Muscle layer of duodenum (tissue), 2 donors: ENCODE data around the gene SLC25A23.

Experiments used
- H3K27ac ChIP-seq: one replicate; pipeline ENCODE4 v1.7.0; 2013; ENCODE audit warnings: mild to moderate bottlenecking, low read length
- H3K27me3 ChIP-seq: one replicate; pipeline ENCODE4 v1.7.0; 2013; ENCODE audit warnings: low read depth, mild to moderate bottlenecking, control low read depth, low read length
- H3K36me3 ChIP-seq, 2 donors: one replicate each; pipeline ENCODE4 v1.7.0; 2013; ENCODE audit warnings: low read length in 2 of 2, control low read depth in 1 of 2, mild to moderate bottlenecking in 1 of 2; ENCODE audit not compliant: insufficient read depth in 2 of 2, control insufficient read depth in 1 of 2
- H3K4me1 ChIP-seq, 2 donors: one replicate each; pipeline ENCODE4 v1.7.0; 2013; ENCODE audit warnings: low read length in 2 of 2, mild to moderate bottlenecking in 2 of 2, control low read depth in 1 of 2, moderate library complexity in 1 of 2; ENCODE audit not compliant: insufficient read depth in 2 of 2, control insufficient read depth in 1 of 2
- H3K4me3 ChIP-seq, 2 donors: one replicate each; pipeline ENCODE4 v1.7.0; 2013; ENCODE audit warnings: low read length in 2 of 2, low read depth in 1 of 2, mild to moderate bottlenecking in 1 of 2
- H3K9me3 ChIP-seq, 2 donors: one replicate each; pipeline ENCODE4 v1.7.0; 2013; ENCODE audit warnings: low read length in 2 of 2, control low read depth in 1 of 2, mild to moderate bottlenecking in 1 of 2; ENCODE audit not compliant: control insufficient read depth in 1 of 2
- donor health status: healthy.

SLC25A23 gene

DNA sequence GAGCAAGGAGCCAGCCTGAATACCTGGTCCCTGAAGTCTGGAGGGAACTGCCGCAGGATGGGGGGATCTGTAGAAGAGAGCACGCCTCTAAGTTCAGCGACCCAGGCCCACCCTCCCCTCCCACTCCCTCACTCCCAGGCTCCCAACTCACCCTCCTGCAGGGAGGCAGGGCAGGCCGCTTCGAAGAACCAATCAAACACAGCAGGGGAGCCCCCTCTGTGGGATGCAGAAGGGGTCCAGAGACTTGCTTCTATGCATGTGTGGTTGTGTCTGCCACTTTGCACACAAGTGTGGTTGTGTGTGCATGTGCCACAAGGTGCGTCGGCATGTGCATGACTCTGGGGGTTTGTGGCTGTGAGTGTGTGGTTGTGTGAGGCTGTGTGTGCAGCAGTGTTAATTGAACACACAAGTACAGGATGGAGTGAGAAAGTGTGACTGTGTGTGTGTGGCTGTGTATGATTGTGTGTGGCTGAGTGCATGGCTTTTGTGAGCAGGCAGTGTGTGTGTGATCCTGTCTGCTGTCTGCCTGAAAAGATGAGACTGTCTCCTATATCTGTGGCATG, 20.3 kb upstream of the SLC25A23 start:
- Histone ChIP-seq H3K27ac (no peak overlapping the region), H3K4me1 (peaks cover 0 to 17% of the 10 kb centered on the region in 2 donors), H3K36me3 (no peaks in the 10 kb centered on the region), H3K9me3 (no peaks in the 10 kb centered on the region), H3K27me3 (peaks cover 24% of the 10 kb centered on the region), H3K4me3 (no peak overlapping the region)

GRCh38 chr19:6478815-6479214, 19.2 kb upstream of the SLC25A23 start:
- Histone ChIP-seq H3K27me3 (peaks cover 24% of the 10 kb centered on the region), H3K4me3 (no peak overlapping the region), H3K4me1 (peaks cover 0 to 17% of the 10 kb centered on the region in 2 donors), H3K27ac (no peak overlapping the region), H3K36me3 (no peaks in the 10 kb centered on the region), H3K9me3 (no peaks in the 10 kb centered on the region)

DNA sequence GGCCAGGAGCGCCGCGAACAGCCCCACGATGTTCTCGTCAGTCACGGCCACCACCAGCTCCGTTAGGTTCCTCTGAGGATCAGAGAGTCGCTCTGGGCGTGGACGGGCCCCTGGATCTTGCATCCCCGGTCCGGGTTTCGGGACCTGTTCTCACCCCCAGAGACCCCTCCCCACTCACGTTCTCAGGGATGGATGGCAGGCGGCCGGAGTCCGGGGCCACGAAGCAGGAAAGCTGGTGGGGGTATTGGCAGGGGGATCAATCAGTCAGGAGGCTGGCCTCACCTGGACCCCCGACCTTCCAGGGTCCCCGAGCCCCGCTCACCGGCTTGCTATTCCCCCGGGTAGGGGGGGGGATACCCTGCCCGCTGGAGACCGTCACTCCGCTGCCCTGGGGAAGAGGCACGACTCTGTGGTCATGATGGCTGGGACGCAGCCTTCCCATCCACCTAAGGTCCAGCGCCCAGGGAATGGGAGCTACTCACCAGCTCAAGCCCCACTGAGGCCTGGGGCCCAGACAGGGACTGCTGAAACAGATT, 17.4 kb upstream of the SLC25A23 start:
- H3K9me3 ChIP-seq, result no peaks in the 10 kb centered on the region
- H3K4me1 ChIP-seq, result peaks cover 0 to 17% of the 10 kb centered on the region in 2 donors
- H3K36me3 ChIP-seq, result no peaks in the 10 kb centered on the region
- no peak overlapping the region for H3K27ac ChIP-seq
- peaks cover 24% of the 10 kb centered on the region for H3K27me3 ChIP-seq
- H3K4me3 ChIP-seq, result peak overlapping the region in 1 of 2 donors; percentile 48

GRCh38 chr19:6476155-6476895, 16.7 kb upstream of the SLC25A23 start:
- H3K4me3 ChIP-seq, result peak overlapping the region in 1 of 2 donors; percentile 48
- no peak overlapping the region for H3K27ac ChIP-seq

DNA sequence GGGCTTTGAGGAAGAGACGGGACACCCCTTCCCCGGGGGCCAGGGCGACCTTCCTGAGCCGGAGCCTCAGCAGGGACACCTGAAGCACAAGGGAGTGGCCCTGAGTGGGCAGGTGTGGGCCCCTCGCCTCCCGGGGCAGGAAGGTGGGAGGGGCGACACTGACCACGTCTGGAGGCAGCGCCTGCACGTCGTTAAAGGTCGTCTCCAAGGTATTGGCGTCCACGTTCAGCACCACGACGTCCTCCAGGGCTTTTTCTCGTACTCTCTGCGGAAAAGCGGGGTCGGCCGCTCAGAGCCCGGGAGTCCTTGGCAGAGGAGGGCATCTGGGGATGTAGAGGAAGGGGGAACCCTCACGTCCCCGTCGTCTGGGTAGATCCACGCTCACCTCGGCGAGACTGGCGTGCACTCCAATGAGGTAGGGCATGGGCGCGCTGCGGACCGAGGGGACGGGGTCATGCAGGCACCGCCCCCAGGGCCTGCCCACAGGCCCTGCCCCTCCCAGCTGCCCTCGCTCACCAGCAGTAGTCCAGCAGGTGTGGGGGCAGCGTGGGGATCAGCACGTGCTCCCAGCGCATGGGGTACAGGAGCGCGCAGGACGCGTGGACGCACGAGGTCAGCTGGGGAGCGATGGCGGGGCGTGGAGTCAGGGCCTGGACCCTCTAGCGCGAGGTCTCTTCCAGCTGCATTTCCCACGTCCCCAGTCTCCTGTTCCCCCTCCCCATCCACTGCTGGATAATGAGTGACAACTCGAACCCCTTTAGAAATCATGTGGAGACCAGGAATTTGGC, 15.9 kb upstream of the SLC25A23 start:
- no peak overlapping the region for H3K4me3 ChIP-seq
- peaks cover 0 to 17% of the 10 kb centered on the region in 2 donors for H3K4me1 ChIP-seq
- H3K9me3 ChIP-seq, result no peaks in the 10 kb centered on the region
- H3K36me3 ChIP-seq, result no peaks in the 10 kb centered on the region
- peaks cover 21% of the 10 kb centered on the region for H3K27me3 ChIP-seq
- no peak overlapping the region for H3K27ac ChIP-seq

More at GRCh38 chr19:6476155-6476895, 16.7 kb upstream of the SLC25A23 start:
- H3K4me1 ChIP-seq, result peaks cover 0 to 17% of the 10 kb centered on the region in 2 donors
- H3K27me3 ChIP-seq, result peaks cover 23% of the 10 kb centered on the region
- H3K36me3 ChIP-seq, result no peaks in the 10 kb centered on the region
- no peaks in the 10 kb centered on the region for H3K9me3 ChIP-seq

DNA sequence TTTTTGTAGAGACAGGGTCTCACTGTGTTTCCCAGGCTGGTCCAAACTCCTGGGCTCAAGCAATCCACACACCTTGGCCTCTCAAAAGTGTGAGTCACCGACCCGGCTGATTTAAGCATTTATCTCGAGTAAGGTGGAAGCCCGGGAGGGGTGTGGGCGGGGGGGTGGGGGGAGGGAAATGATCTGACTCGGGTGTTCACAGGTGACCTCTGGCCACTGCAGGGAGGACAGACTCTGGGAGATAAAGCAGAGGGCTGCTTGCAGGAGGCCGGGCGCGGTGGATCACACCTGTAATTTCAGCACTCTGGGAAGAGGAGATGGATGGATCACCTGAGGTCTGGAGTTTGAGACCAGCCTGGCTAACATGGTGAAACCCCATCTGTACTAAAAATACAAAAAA, 14.1 kb upstream of the SLC25A23 start:
- H3K4me3 ChIP-seq, result no peak overlapping the region

DNA sequence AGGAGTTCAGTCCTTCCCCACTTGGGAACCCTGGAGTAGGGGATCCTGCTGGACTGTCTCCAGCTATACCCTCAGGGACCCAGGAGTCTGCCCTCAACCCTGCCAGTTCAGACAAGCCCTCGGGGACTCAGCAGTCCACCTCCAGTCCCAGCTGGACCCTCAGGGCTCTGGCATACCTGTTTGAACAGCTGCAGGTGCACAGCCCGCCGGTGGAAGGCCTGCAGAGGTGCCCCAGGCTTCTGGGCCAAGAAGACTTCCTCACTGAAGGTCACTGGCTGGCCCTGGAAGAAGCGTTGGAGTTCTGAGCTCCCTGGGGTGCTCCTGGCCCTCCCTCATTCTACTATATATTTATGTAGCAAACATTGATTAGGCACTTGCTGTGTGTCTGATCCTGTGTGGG, 13.1 kb upstream of the SLC25A23 start:
- Histone ChIP-seq H3K4me3 (no peak overlapping the region), H3K4me1 (peaks cover 0 to 17% of the 10 kb centered on the region in 2 donors), H3K27me3 (peaks cover 21% of the 10 kb centered on the region), H3K9me3 (no peaks in the 10 kb centered on the region), H3K36me3 (no peaks in the 10 kb centered on the region), H3K27ac (no peak overlapping the region)

More for the DNA sequence above, 14.1 kb upstream of the SLC25A23 start:
- Histone ChIP-seq H3K36me3 (no peaks in the 10 kb centered on the region), H3K27me3 (peaks cover 21% of the 10 kb centered on the region), H3K4me1 (peaks cover 0 to 17% of the 10 kb centered on the region in 2 donors), H3K9me3 (no peaks in the 10 kb centered on the region), H3K27ac (no peak overlapping the region)

DNA sequence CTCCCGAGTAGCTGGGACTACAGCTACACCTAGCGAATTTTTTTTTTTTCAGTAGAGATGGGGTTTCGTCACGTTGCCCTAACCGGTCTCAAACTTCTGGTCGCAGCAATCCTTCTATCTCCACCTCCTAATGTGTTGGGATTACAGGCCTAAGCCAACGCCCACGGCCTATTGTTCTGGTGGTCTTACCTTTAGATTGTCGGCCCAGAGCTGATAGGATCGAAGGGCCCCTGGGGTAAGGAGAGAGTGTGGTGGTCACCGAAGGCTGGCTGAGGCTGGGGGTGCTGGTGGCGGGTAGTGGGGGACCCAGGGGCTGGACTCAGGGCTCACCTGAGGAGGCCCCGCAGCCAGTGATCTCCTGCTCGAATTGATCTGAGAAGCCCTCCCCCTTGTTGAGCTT, 11.5 kb upstream of the SLC25A23 start:
- H3K4me1 ChIP-seq, result peaks cover 0 to 8% of the 10 kb centered on the region in 2 donors
- no peak overlapping the region for H3K4me3 ChIP-seq
- no peaks in the 10 kb centered on the region for H3K36me3 ChIP-seq
- H3K27ac ChIP-seq, result no peak overlapping the region
- H3K9me3 ChIP-seq, result no peaks in the 10 kb centered on the region
- H3K27me3 ChIP-seq, result peaks cover 10% of the 10 kb centered on the region

GRCh38 chr19:6470173-6470572, 10.6 kb upstream of the SLC25A23 start:
- Histone ChIP-seq H3K36me3 (no peaks in the 10 kb centered on the region), H3K9me3 (no peaks in the 10 kb centered on the region), H3K27me3 (peaks cover under 1% of the 10 kb centered on the region), H3K27ac (no peak overlapping the region), H3K4me3 (no peak overlapping the region), H3K4me1 (no peaks in the 10 kb centered on the region)

- Histone ChIP-seq H3K27me3 (peaks cover 3% of the 10 kb centered on the region), H3K4me3 (no peak overlapping the region), H3K9me3 (no peaks in the 10 kb centered on the region), H3K4me1 (no peaks in the 10 kb centered on the region), H3K36me3 (no peaks in the 10 kb centered on the region), H3K27ac (no peak overlapping the region)
These were observed 7.8 kb upstream of the SLC25A23 start for GRCh38 chr19:6467384-6467783.
